Measurements from ENCODE around the gene TTC38.

Gene TTC38

GRCh38 chr22:46309526-46310085, 41.8 kb downstream of the TTC38 start (continued):
- TF ChIP-seq PRDM10 (tag by site-specific recombination; IDR thresholded peaks at IDR 0.05) (no peak), ZNF26 (tag by site-specific recombination; IDR thresholded peaks at IDR 0.05) (no peak), ZNF155 (tag by site-specific recombination; IDR thresholded peaks at IDR 0.05) (no peak), KLF17 (tag by site-specific recombination; IDR thresholded peaks at IDR 0.05) (no peak), ZNF324 (tag by site-specific recombination; IDR thresholded peaks at IDR 0.05) (no peak), ZNF138 (tag by site-specific recombination; IDR thresholded peaks at IDR 0.05; ENCODE audit: borderline replicate concordance) (no peak), ZNF549 (tag by site-specific recombination; IDR thresholded peaks at IDR 0.05) (no peak), ZNF24 (tag by site-specific recombination; IDR thresholded peaks at IDR 0.05) (no peak)

- Histone ChIP-seq H3K4me3 (ENCODE audit: low read depth, low read length) (no peak overlapping the region), H3K9me3 (ENCODE audit: control insufficient read depth, insufficient read depth, low read depth, low read length) (no peaks in the 10 kb centered on the region), H3K4me1 (ENCODE audit: control insufficient read depth, insufficient read depth, low read length) (no peaks in the 10 kb centered on the region), H3K27ac (ENCODE audit: extremely low read depth, low read depth, low read length) (no peak overlapping the region), H3K36me3 (ENCODE audit: control insufficient read depth in 2 of 2, insufficient read depth in 1 of 2, low read length in 2 of 2) (peaks cover 77 to 86% of the 10 kb centered on the region in 2 experiments)
- CTCF ChIA-PET = interaction anchor here (0.7 to 7.5 kb wide), 6 partner anchors 9 to 316 kb away, joined by 3 to 65 read pairs (median 4); no protein-coding TSS in a partner anchor
- POLR2A ChIA-PET = interaction anchor here (1.0 kb wide), 1 partner anchor 16 kb away, joined by 3 read pairs; no protein-coding TSS in a partner anchor
- TF ChIP-seq ZEB2 (tag by site-specific recombination; IDR thresholded peaks at IDR 0.05) = no peak
- no peak for TF ChIP-seq ZNF132 (tag by site-specific recombination; IDR thresholded peaks at IDR 0.05; ENCODE audit: borderline replicate concordance)
- no peak for TF ChIP-seq ZNF610 (tag by site-specific recombination; IDR thresholded peaks at IDR 0.05; ENCODE audit: borderline replicate concordance)
- no peak for TF ChIP-seq WT1 (tag by site-specific recombination; IDR thresholded peaks at IDR 0.05)
- no peak for TF ChIP-seq ZNF704 (tag by site-specific recombination; IDR thresholded peaks at IDR 0.05)
- TF ChIP-seq ZNF530 (tag by site-specific recombination; IDR thresholded peaks at IDR 0.05; ENCODE audit: low read depth) = no peak
- TF ChIP-seq ZNF114 (tag by site-specific recombination; IDR thresholded peaks at IDR 0.05) = no peak
- no peak for TF ChIP-seq ZNF398 (tag by site-specific recombination; IDR thresholded peaks at IDR 0.05)
- no peak for TF ChIP-seq ZNF639 (tag by site-specific recombination; IDR thresholded peaks at IDR 0.05)
- no peak for TF ChIP-seq ZNF843 (tag by site-specific recombination; IDR thresholded peaks at IDR 0.05)
- no peak for TF ChIP-seq ZNF223 (tag by site-specific recombination; IDR thresholded peaks at IDR 0.05)
- TF ChIP-seq ZBTB49 (tag by site-specific recombination; IDR thresholded peaks at IDR 0.05; ENCODE audit: low read depth) = no peak
- no peak for TF ChIP-seq SETDB1 (IDR thresholded peaks at IDR 0.05; ENCODE audit: insufficient read length, low read length)
- TF ChIP-seq OVOL3 (tag by site-specific recombination; IDR thresholded peaks at IDR 0.05) = no peak
- TF ChIP-seq ZNF138 (tag by site-specific recombination; IDR thresholded peaks at IDR 0.05; ENCODE audit: borderline replicate concordance) = no peak
- no peak for TF ChIP-seq ZNF571 (tag by site-specific recombination; IDR thresholded peaks at IDR 0.05)
- TF ChIP-seq ZNF121 (tag by site-specific recombination; IDR thresholded peaks at IDR 0.05) = no peak
Measured at GRCh38 chr22:46312056-46312455, 44.2 kb downstream of the TTC38 start.
